ENCODE measurements around the gene BCAS3.

Gene BCAS3

GRCh38 chr17:61017317-61018006, 339.8 kb downstream of the BCAS3 start:
- H3K9me3 ChIP-seq (ENCODE audit: control insufficient read depth, low read length): no peaks in the 10 kb centered on the region
- H3K27ac ChIP-seq (ENCODE audit: low read length, poor library complexity, severe bottlenecking): no peak overlapping the region
- no peaks in the 10 kb centered on the region for H3K4me1 ChIP-seq (ENCODE audit: control insufficient read depth, insufficient read depth, low read depth, low read length)
- no peak overlapping the region for H2BK12ac ChIP-seq (ENCODE audit: low read length in 2 of 2)
- H2BK5ac ChIP-seq (ENCODE audit: low read depth, low read length, poor library complexity, severe bottlenecking): no peak overlapping the region
- H4K8ac ChIP-seq (ENCODE audit: low read length): no peak overlapping the region
- no peak overlapping the region for H2AFZ ChIP-seq (ENCODE audit: low read depth, low read length)
- no peak overlapping the region for H3K18ac ChIP-seq (ENCODE audit: low read depth in 1 of 2, low read length in 2 of 2)
- DNase-seq: no peak
- no peak overlapping the region for H3K4ac ChIP-seq (ENCODE audit: low read depth in 1 of 2, low read length in 2 of 2)
- no peaks in the 10 kb centered on the region for H3K27me3 ChIP-seq (ENCODE audit: control insufficient read depth in 1 of 2, insufficient read depth in 1 of 2, low read length in 2 of 2)
- no peaks in the 10 kb centered on the region for H3K36me3 ChIP-seq (ENCODE audit: control insufficient read depth in 1 of 2, insufficient read depth in 2 of 2, low read depth in 1 of 2, low read length in 2 of 2)
- H2AK5ac ChIP-seq (ENCODE audit: low read length, severe bottlenecking): no peak overlapping the region
- no peak overlapping the region for H3K23ac ChIP-seq (ENCODE audit: low read length in 2 of 2)
- no peak overlapping the region for H3K4me2 ChIP-seq (ENCODE audit: low read length, poor library complexity, severe bottlenecking)
- H3K9ac ChIP-seq (ENCODE audit: low read length): peak overlapping the region; percentile 50
- no peak overlapping the region for H2BK120ac ChIP-seq (ENCODE audit: low read depth, low read length)
- no peak overlapping the region for H2BK15ac ChIP-seq (ENCODE audit: low read depth, poor library complexity, severe bottlenecking)
- H3K4me3 ChIP-seq (ENCODE audit: insufficient read depth in 1 of 2, low read depth in 1 of 2, low read length in 2 of 2): no peak overlapping the region
- no peak overlapping the region for H4K91ac ChIP-seq (ENCODE audit: low read length)
- no CpG with 5 or more reads among the region's 3 CpGs for WGBS
- H3K79me1 ChIP-seq (replicated peaks; ENCODE audit: low read length, poor library complexity, severe bottlenecking): no peaks in the 10 kb centered on the region
- H3K14ac ChIP-seq (ENCODE audit: low read length in 2 of 2): no peak overlapping the region

- 93% methylated on average over 5 of the region's 5 CpGs for WGBS
- Histone ChIP-seq H4K8ac (ENCODE audit: low read length) (no peak overlapping the region), H2BK15ac (ENCODE audit: low read depth, poor library complexity, severe bottlenecking) (no peak overlapping the region), H3K4ac (ENCODE audit: low read depth in 1 of 2, low read length in 2 of 2) (no peak overlapping the region), H4K91ac (ENCODE audit: low read length) (no peak overlapping the region), H3K4me1 (ENCODE audit: control insufficient read depth, insufficient read depth, low read depth, low read length) (no peaks in the 10 kb centered on the region), H2BK12ac (ENCODE audit: low read length in 2 of 2) (no peak overlapping the region), H3K9me3 (ENCODE audit: control insufficient read depth, low read length) (no peaks in the 10 kb centered on the region), H3K18ac (ENCODE audit: low read depth in 1 of 2, low read length in 2 of 2) (peak overlapping the region in 1 of 2 experiments; percentile 66), H2AFZ (ENCODE audit: low read depth, low read length) (no peak overlapping the region), H3K27ac (ENCODE audit: low read length, poor library complexity, severe bottlenecking) (no peak overlapping the region), H3K9ac (ENCODE audit: low read length) (no peak overlapping the region), H3K4me2 (ENCODE audit: low read length, poor library complexity, severe bottlenecking) (no peak overlapping the region), H2BK120ac (ENCODE audit: low read depth, low read length) (no peak overlapping the region), H3K79me1 (replicated peaks; ENCODE audit: low read length, poor library complexity, severe bottlenecking) (no peaks in the 10 kb centered on the region), H3K4me3 (ENCODE audit: insufficient read depth in 1 of 2, low read depth in 1 of 2, low read length in 2 of 2) (no peak overlapping the region), H3K27me3 (ENCODE audit: control insufficient read depth in 1 of 2, insufficient read depth in 1 of 2, low read length in 2 of 2) (no peaks in the 10 kb centered on the region), H3K23ac (ENCODE audit: low read length in 2 of 2) (no peak overlapping the region), H2AK5ac (ENCODE audit: low read length, severe bottlenecking) (no peak overlapping the region), H3K14ac (ENCODE audit: low read length in 2 of 2) (no peak overlapping the region), H2BK5ac (ENCODE audit: low read depth, low read length, poor library complexity, severe bottlenecking) (no peak overlapping the region), H3K36me3 (ENCODE audit: control insufficient read depth in 1 of 2, insufficient read depth in 2 of 2, low read depth in 1 of 2, low read length in 2 of 2) (no peaks in the 10 kb centered on the region)
- DNase-seq: no peak
These were observed 341.3 kb downstream of the BCAS3 start for GRCh38 chr17:61018938-61019337.

GRCh38 chr17:61023996-61024395, 346.3 kb downstream of the BCAS3 start:
- Histone ChIP-seq H3K36me3 (ENCODE audit: control insufficient read depth in 1 of 2, insufficient read depth in 2 of 2, low read depth in 1 of 2, low read length in 2 of 2) (no peaks in the 10 kb centered on the region), H3K4ac (ENCODE audit: low read depth in 1 of 2, low read length in 2 of 2) (no peak overlapping the region), H2BK120ac (ENCODE audit: low read depth, low read length) (no peak overlapping the region), H3K4me2 (ENCODE audit: low read length, poor library complexity, severe bottlenecking) (no peak overlapping the region), H2BK5ac (ENCODE audit: low read depth, low read length, poor library complexity, severe bottlenecking) (no peak overlapping the region), H2AFZ (ENCODE audit: low read depth, low read length) (no peak overlapping the region), H2BK15ac (ENCODE audit: low read depth, poor library complexity, severe bottlenecking) (no peak overlapping the region), H2BK12ac (ENCODE audit: low read length in 2 of 2) (no peak overlapping the region), H3K4me1 (ENCODE audit: control insufficient read depth, insufficient read depth, low read depth, low read length) (no peaks in the 10 kb centered on the region), H3K27me3 (ENCODE audit: control insufficient read depth in 1 of 2, insufficient read depth in 1 of 2, low read length in 2 of 2) (no peaks in the 10 kb centered on the region), H2AK5ac (ENCODE audit: low read length, severe bottlenecking) (no peak overlapping the region), H3K9ac (ENCODE audit: low read length) (no peak overlapping the region), H3K18ac (ENCODE audit: low read depth in 1 of 2, low read length in 2 of 2) (no peak overlapping the region), H3K9me3 (ENCODE audit: control insufficient read depth, low read length) (no peaks in the 10 kb centered on the region), H3K14ac (ENCODE audit: low read length in 2 of 2) (no peak overlapping the region), H3K79me1 (replicated peaks; ENCODE audit: low read length, poor library complexity, severe bottlenecking) (no peaks in the 10 kb centered on the region), H4K8ac (ENCODE audit: low read length) (no peak overlapping the region), H3K27ac (ENCODE audit: low read length, poor library complexity, severe bottlenecking) (no peak overlapping the region), H4K91ac (ENCODE audit: low read length) (no peak overlapping the region), H3K4me3 (ENCODE audit: insufficient read depth in 1 of 2, low read depth in 1 of 2, low read length in 2 of 2) (no peak overlapping the region), H3K23ac (ENCODE audit: low read length in 2 of 2) (no peak overlapping the region)
- whole genome bisulfite sequencing: no CpG with 5 or more reads among the region's 2 CpGs
- no peak for DNase-seq

DNA sequence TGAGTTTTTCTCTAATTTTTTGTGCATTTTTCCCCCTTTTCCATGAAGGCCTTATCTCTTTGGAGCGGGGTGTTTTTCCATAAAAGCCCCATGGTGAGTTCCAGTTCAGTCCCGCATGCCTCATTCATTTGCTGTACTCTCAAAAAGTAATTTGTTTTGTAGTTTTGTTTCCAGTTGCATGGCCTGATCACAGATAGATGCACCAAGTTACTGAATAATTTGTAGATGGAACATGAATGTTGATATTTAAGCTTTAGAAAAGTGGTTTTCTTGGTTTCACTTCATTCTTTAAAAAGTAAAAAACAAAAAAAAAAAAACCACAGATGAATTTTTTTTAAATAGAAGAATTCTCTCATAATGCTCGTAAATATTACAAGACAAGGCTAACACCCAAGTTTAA, 349.2 kb downstream of the BCAS3 start:
- Histone ChIP-seq H2BK12ac (ENCODE audit: low read length in 2 of 2) (no peak overlapping the region), H2BK5ac (ENCODE audit: low read depth, low read length, poor library complexity, severe bottlenecking) (no peak overlapping the region), H3K4ac (ENCODE audit: low read depth in 1 of 2, low read length in 2 of 2) (no peak overlapping the region), H2BK120ac (ENCODE audit: low read depth, low read length) (no peak overlapping the region), H3K27me3 (ENCODE audit: control insufficient read depth in 1 of 2, insufficient read depth in 1 of 2, low read length in 2 of 2) (no peaks in the 10 kb centered on the region), H2AFZ (ENCODE audit: low read depth, low read length) (no peak overlapping the region), H3K14ac (ENCODE audit: low read length in 2 of 2) (no peak overlapping the region), H3K4me1 (ENCODE audit: control insufficient read depth, insufficient read depth, low read depth, low read length) (no peaks in the 10 kb centered on the region), H3K23ac (ENCODE audit: low read length in 2 of 2) (no peak overlapping the region), H4K8ac (ENCODE audit: low read length) (no peak overlapping the region), H2AK5ac (ENCODE audit: low read length, severe bottlenecking) (no peak overlapping the region), H3K4me3 (ENCODE audit: insufficient read depth in 1 of 2, low read depth in 1 of 2, low read length in 2 of 2) (no peak overlapping the region), H3K9ac (ENCODE audit: low read length) (no peak overlapping the region), H3K4me2 (ENCODE audit: low read length, poor library complexity, severe bottlenecking) (no peak overlapping the region), H3K27ac (ENCODE audit: low read length, poor library complexity, severe bottlenecking) (no peak overlapping the region), H3K18ac (ENCODE audit: low read depth in 1 of 2, low read length in 2 of 2) (no peak overlapping the region), H4K91ac (ENCODE audit: low read length) (no peak overlapping the region), H3K79me1 (replicated peaks; ENCODE audit: low read length, poor library complexity, severe bottlenecking) (no peaks in the 10 kb centered on the region), H3K36me3 (ENCODE audit: control insufficient read depth in 1 of 2, insufficient read depth in 2 of 2, low read depth in 1 of 2, low read length in 2 of 2) (no peaks in the 10 kb centered on the region), H2BK15ac (ENCODE audit: low read depth, poor library complexity, severe bottlenecking) (no peak overlapping the region), H3K9me3 (ENCODE audit: control insufficient read depth, low read length) (no peaks in the 10 kb centered on the region)
- WGBS: 100% methylated on average over 2 of the region's 3 CpGs
- DNase-seq: no peak

All from mesenchymal stem cell (in vitro differentiated cells and primary cell).